Ascending aorta (tissue), 2 donors: ENCODE data around the gene AP2A2. TPM values are rescaled to one million over a fixed set of nuclear protein-coding genes. Genes with fewer than 3 reads are reported as not detected.

ENCODE experiments used
- DNase-seq, 2 donors: peaks; one replicate each; pipeline ENCODE4 v3.0.0-alpha.2; 2019; ENCODE audit warnings: low spot score in 2 of 2
- H3K27ac ChIP-seq, 2 donors: fragments of 200-600 bp; sonication (generic); one replicate each; pipeline ENCODE4 v1.5.1; 2016 to 2017; ENCODE audit warnings: mild to moderate bottlenecking in 1 of 2
- H3K27me3 ChIP-seq: fragments of 200-600 bp; sonication (generic); one replicate; pipeline ENCODE4 v1.5.1; 2017
- H3K36me3 ChIP-seq, 2 donors: fragments of 200-600 bp; sonication (generic); one replicate each; pipeline ENCODE4 v1.5.1; 2016
- H3K4me1 ChIP-seq, 2 donors: fragments of 200-600 bp; sonication (generic); one replicate each; pipeline ENCODE4 v1.5.1; 2016 to 2017; ENCODE audit warnings: mild to moderate bottlenecking in 1 of 2
- H3K4me3 ChIP-seq, 2 donors: fragments of 200-600 bp; sonication (generic); one replicate each; pipeline ENCODE4 v1.5.1; 2016 to 2017; ENCODE audit warnings: mild to moderate bottlenecking in 1 of 2
- H3K9me3 ChIP-seq, 2 donors: fragments of 200-600 bp; sonication (generic); one replicate each; pipeline ENCODE4 v1.5.1; 2016
- CTCF ChIP-seq, 3 experiments: fragments of 200-600 bp in 2 of 3; fragments of 450-650 bp in 1 of 3; sonication (generic) in 2 of 3; IDR thresholded peaks; one replicate each; pipeline ENCODE4 v1.5.1; 2016 to 2019; ENCODE audit warnings: antibody characterized with exemption in 3 of 3, mild to moderate bottlenecking in 1 of 3, moderate library complexity in 1 of 3
- intact Hi-C: fragments of 100-400 bp; cut with DNase I; formaldehyde crosslinking; loops from one replicate; pipeline ENCODE4 v1.15.1; 2023
- total RNA-seq: library from RNA; depleted of rRNA; stranded (reverse); fragments of >200 nt; gene quantifications from one replicate; pipeline ENCODE4 v1.1.0, GENCODE V29; 2016

AP2A2 gene
- total RNA-seq, 1 donor from 2014 or later = 118 TPM

- H3K27ac ChIP-seq = no peak overlapping the region
- no peak overlapping the region for H3K4me3 ChIP-seq
- DNase-seq = no peak
- H3K36me3 ChIP-seq = peaks cover 59 to 85% of the 10 kb centered on the region in 2 donors
- H3K4me1 ChIP-seq = no peaks in the 10 kb centered on the region
- H3K9me3 ChIP-seq = no peaks in the 10 kb centered on the region
- no peaks in the 10 kb centered on the region for H3K27me3 ChIP-seq
- no peak for TF ChIP-seq CTCF (IDR thresholded peaks at IDR 0.05)
- intact Hi-C loops = no loop called here
Measured at GRCh38 chr11:986270-986951, 60.7 kb downstream of the AP2A2 start.

GRCh38 chr11:986952-987305 is 61.3 kb downstream of the AP2A2 start:
- no peak for TF ChIP-seq CTCF (IDR thresholded peaks at IDR 0.05)
- Histone ChIP-seq H3K27ac (no peak overlapping the region), H3K36me3 (peaks cover 54 to 83% of the 10 kb centered on the region in 2 donors), H3K4me1 (no peaks in the 10 kb centered on the region), H3K9me3 (no peaks in the 10 kb centered on the region), H3K27me3 (no peaks in the 10 kb centered on the region), H3K4me3 (no peak overlapping the region)
- DNase-seq = no peak
- intact Hi-C loops = no loop called here

GRCh38 chr11:987671-988070 is 62.0 kb downstream of the AP2A2 start:
- no peak for DNase-seq
- Histone ChIP-seq H3K4me3 (no peak overlapping the region), H3K4me1 (no peaks in the 10 kb centered on the region), H3K27me3 (no peaks in the 10 kb centered on the region), H3K27ac (no peak overlapping the region), H3K9me3 (no peaks in the 10 kb centered on the region), H3K36me3 (peaks cover 62 to 83% of the 10 kb centered on the region in 2 donors)
- intact Hi-C loops = no loop called here
- TF ChIP-seq CTCF (IDR thresholded peaks at IDR 0.05) = no peak

- Histone ChIP-seq H3K36me3 (peaks cover 74 to 90% of the 10 kb centered on the region in 2 donors), H3K27me3 (no peaks in the 10 kb centered on the region), H3K9me3 (no peaks in the 10 kb centered on the region), H3K4me3 (no peak overlapping the region), H3K27ac (no peak overlapping the region), H3K4me1 (no peaks in the 10 kb centered on the region)
- no peak for DNase-seq
- TF ChIP-seq CTCF (IDR thresholded peaks at IDR 0.05) = no peak
- intact Hi-C loops = no loop called here
Measured at GRCh38 chr11:990101-990500, 64.4 kb downstream of the AP2A2 start.

- TF ChIP-seq CTCF (IDR thresholded peaks at IDR 0.05) = no peak
- Histone ChIP-seq H3K36me3 (peaks cover 71 to 90% of the 10 kb centered on the region in 2 donors), H3K9me3 (no peaks in the 10 kb centered on the region), H3K27me3 (no peaks in the 10 kb centered on the region), H3K4me1 (no peaks in the 10 kb centered on the region), H3K27ac (no peak overlapping the region), H3K4me3 (no peak overlapping the region)
- intact Hi-C loops = no loop called here
- no peak for DNase-seq
Measured at GRCh38 chr11:991034-991433, 65.4 kb downstream of the AP2A2 start.
